Stimulated activated CD4-positive, alpha-beta T cell treated with anti-CD3 and anti-CD28 coated beads, Interleukin-15, amount 100 ng/mL, for 48 hours (primary cell): ENCODE measurements around the gene NCBP1.

Experiments
- DNase-seq, 2 donors: peaks; one replicate each; pipeline ENCODE4 v3.0.0-alpha.2; 2020; ENCODE audit warnings: low read depth in 2 of 2

NCBP1 gene

DNA sequence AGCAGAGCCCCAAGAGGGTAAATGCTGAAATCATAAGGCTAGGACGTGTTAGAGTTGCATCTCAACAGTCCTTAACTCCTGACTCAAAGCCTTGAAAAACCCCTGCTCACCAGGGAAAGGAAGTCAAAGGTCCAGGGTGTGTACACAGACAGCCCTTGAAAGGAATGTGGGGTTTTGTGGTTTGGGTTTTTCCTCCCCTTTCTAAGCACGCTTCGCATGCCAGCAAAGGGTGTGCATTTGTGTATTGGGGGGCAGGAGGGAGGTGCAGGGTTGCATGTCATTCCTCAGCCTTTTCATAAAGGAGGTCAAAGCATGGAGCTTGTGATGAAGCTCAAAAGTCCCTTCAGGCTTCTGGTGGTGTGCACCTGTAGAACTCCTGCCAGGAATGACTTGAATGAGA, 80.8 kb downstream of the NCBP1 start:
- no peak for DNase-seq

DNA sequence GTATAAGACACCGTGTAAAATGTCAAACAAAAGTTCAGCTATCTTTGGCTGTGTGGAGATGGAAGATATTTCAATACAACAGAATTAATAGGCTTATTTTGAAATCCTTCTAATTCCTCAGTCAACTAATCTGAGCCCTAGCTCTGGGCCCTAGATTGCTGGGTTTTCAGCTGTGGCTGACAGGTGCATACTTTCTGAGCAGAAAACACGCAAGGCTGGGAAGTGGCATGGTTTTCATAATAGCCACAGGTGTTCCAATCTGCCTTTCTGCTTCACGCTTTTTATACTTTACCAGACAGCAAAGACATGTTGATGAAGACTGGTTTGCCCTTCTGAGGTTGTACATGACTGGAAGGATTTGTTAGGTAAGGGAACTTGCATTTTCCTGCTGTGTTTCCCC, 84.2 kb downstream of the NCBP1 start:
- no peak for DNase-seq

DNA sequence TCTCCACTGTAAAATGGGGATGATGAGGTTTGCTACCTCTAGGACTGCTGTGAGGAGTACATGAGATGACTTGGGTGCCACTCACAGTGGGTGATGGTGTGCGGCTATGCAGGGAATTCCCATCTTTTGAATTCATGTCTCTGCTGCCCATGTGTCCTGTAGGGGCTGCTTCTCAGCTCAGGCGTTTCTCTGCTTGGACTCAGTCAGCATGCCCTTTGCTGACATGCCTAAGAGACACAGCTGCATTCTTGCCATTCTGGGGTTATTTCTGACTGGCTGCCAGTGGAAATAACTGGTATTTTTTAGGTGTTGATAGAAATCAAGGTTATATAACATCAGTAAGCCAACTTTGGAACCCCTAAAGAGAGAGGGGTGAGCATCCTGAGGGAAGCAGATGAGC, 87.8 kb downstream of the NCBP1 start:
- DNase-seq: no peak

DNA sequence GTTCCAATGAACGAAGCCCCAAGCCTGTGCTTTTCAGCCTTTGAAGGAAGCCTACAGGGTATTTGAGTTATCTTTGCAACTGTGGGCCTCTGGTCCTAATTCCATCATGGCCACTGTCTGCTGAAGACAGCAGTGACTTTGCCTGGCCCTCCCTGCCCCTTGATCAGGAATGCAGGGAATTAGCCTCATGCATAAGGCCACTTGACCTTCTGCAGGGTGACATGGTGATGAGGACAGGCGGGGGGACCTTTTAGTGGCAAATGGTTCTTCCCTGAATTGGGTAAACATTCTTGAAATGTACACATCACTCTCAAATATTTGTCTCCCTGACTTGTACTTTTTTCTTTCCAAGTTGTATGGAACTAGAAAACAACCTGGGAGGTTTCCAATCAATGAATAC, 88.7 kb downstream of the NCBP1 start:
- no peak for DNase-seq
